ENCODE measurements around the gene NTNG1. TPM values are rescaled to one million over a fixed set of nuclear protein-coding genes. Genes with fewer than 3 reads are reported as not detected.
"Not testable (repeated sequence)": the region's sequence is repeated elsewhere in the genome, so short reads cannot be mapped to it uniquely, and the experiment has no call there.

The NTNG1 gene
- total RNA-seq = 10 to 100 TPM in 1 of 4 donors, 1 to 10 TPM in 3; 4.2 to 11.1 (median 5.6) TPM

DNA sequence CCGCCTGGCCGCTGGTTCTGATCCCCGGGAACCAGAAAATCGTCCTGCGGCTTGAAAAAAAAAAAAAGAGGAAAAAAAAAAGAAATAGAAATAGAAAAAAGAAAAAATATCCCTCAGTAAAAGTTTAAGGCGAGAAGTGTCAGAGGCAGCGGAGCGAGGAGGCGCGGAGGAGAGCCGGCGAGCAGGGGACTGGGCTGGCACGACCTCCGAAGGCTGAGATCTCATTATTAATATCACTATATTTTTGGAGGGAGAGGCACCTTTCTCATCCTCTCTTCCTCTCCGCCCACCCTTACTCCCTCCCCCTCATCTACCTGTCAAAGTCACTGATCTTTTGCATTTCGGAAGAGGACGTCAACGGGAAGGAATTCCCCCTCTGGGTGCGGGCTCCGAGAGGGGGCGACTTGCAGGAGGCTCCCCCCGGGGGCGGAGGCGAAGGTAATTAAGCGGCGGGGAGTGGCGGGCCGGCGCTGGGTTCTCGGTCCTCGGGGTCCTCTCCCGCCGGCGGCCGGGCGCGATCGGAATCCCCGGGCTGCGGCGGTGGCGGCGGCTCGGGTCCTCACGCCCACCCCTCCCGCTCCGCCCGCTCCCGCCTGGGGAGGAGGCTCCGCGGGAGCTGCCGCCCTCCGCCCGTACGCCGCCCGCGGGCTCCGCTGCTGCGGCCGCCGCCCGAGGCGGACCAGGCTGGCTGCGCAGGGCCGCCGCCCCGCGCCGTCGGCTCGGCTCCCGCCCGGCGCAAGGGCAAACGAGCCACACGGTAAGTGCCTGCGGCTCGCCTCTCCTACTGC, at the start of gene NTNG1:
Gene NTNG1, plus strand, starts transcription at position 337 of the 788 bp plus-strand sequence.
- H3K27ac ChIP-seq = no peak within 1 kb of the TSS
- no peak for TF ChIP-seq POLR2A (IDR thresholded peaks at IDR 0.05)
- H3K27me3 ChIP-seq = peaks cover 21% of the 10 kb centered on the region
- WGBS = under 1% methylated on average over 29 of the region's 79 CpGs
- no peaks in the 10 kb centered on the region for H3K36me3 ChIP-seq
- peak in 1 of 2 donors; percentile 57 for DNase-seq (ENCODE audit: low spot score in 2 of 2)
- H3K4me3 ChIP-seq = peak within 1 kb of the TSS; percentile 68
- H3K4me1 ChIP-seq = peaks cover 21% of the 10 kb centered on the region
- no peaks in the 10 kb centered on the region for H3K9me3 ChIP-seq

DNA sequence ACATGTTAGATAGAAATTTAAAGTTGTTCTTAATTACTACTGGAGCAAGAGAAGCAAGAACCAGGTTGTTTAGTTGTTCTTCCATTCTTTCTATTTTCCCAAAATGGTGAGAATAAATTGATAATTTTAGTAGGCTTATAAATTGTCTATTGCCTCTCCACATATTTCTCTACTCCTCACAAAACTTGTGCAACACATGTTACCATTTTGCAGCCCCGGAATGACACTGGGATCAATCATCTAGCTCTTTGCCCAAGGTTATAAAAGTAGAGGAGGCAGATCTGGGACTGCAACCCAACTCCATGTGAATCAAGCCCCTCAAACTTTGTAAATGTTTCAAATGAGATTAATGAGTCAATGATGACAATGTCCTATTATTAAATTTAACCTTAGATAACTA, 49.4 kb upstream of the NTNG1 start:
- Histone ChIP-seq H3K36me3 (no peaks in the 10 kb centered on the region), H3K27ac (no peak overlapping the region), H3K4me1 (no peaks in the 10 kb centered on the region), H3K27me3 (peaks cover 3% of the 10 kb centered on the region), H3K4me3 (no peak overlapping the region), H3K9me3 (no peaks in the 10 kb centered on the region)
- DNase-seq (ENCODE audit: low spot score in 2 of 2) = no peak
- WGBS = 69% methylated on average over 1 of the region's 1 CpG
- no peak for TF ChIP-seq POLR2A (IDR thresholded peaks at IDR 0.05)
- no peak for TF ChIP-seq EP300 (IDR thresholded peaks at IDR 0.05)
- TF ChIP-seq CTCF (IDR thresholded peaks at IDR 0.05) = no peak
- TF ChIP-seq POLR2AphosphoS5 (IDR thresholded peaks at IDR 0.05) = no peak

GRCh38 chr1:107093395-107093794, 47.4 kb upstream of the NTNG1 start:
- H3K9me3 ChIP-seq, H3K4me3 ChIP-seq: not testable (repeated sequence)
- WGBS = 93% methylated on average over 1 of the region's 1 CpG

DNA sequence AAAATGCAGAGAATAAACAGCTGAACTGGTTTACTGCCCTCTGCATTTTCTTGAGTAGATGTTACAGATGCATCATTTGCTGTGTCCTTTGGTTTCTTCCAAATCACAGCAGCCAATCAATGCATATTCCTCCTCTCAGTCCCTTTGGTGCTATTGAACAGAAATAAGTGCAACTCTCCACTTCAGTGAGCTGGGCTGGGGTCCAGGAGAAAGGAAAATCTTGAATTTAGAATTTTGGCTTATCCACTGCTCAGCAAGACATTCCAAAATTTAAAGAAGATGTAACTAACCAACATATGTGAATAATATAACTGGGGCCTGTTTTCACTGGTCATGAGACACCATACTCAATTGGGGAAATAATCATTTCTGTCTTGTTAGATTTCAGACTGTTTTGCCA, 45.2 kb upstream of the NTNG1 start:
- no peaks in the 10 kb centered on the region for H3K4me1 ChIP-seq
- DNase-seq (ENCODE audit: low spot score in 2 of 2) = no peak
- TF ChIP-seq POLR2A (IDR thresholded peaks at IDR 0.05) (no peak), CTCF (IDR thresholded peaks at IDR 0.05) (no peak), POLR2AphosphoS5 (IDR thresholded peaks at IDR 0.05) (no peak), EP300 (IDR thresholded peaks at IDR 0.05) (no peak)
- H3K27me3 ChIP-seq = no peaks in the 10 kb centered on the region
- no peaks in the 10 kb centered on the region for H3K36me3 ChIP-seq
- H3K27ac ChIP-seq = no peak overlapping the region
- H3K9me3 ChIP-seq = no peaks in the 10 kb centered on the region
- no peak overlapping the region for H3K4me3 ChIP-seq

More at GRCh38 chr1:107093395-107093794, 47.4 kb upstream of the NTNG1 start:
- H3K27me3 ChIP-seq; H3K36me3 ChIP-seq; H3K27ac ChIP-seq; DNase-seq (ENCODE audit: low spot score in 2 of 2); H3K4me1 ChIP-seq: not testable (repeated sequence)

DNA sequence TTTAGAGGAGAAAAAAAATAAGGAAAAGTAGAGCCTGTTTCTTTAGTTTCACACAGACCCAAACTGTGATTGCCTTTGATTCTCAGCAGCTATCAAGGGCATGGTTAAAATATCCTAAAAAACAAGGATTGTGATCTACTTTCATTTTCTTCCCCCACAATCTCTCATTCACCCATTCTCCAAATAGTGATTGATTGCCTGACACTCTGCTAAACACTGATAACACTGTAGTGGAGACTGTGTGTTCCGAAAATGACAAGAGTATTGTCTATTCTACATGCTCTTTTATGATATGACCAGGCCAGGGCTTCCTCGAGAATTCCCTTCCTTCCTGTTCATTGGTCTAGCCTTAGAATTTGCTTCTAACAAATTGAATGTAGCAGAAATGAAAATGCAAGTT, 44.1 kb upstream of the NTNG1 start:
- no peak for DNase-seq (ENCODE audit: low spot score in 2 of 2)
- 66% methylated on average over 2 of the region's 2 CpGs for WGBS
- Histone ChIP-seq H3K36me3 (no peaks in the 10 kb centered on the region), H3K4me1 (no peaks in the 10 kb centered on the region), H3K27ac (no peak overlapping the region), H3K9me3 (no peaks in the 10 kb centered on the region), H3K27me3 (no peaks in the 10 kb centered on the region), H3K4me3 (no peak overlapping the region)
- TF ChIP-seq POLR2A (IDR thresholded peaks at IDR 0.05) = no peak
- no peak for TF ChIP-seq POLR2AphosphoS5 (IDR thresholded peaks at IDR 0.05)
- TF ChIP-seq EP300 (IDR thresholded peaks at IDR 0.05) = no peak
- no peak for TF ChIP-seq CTCF (IDR thresholded peaks at IDR 0.05)

DNA sequence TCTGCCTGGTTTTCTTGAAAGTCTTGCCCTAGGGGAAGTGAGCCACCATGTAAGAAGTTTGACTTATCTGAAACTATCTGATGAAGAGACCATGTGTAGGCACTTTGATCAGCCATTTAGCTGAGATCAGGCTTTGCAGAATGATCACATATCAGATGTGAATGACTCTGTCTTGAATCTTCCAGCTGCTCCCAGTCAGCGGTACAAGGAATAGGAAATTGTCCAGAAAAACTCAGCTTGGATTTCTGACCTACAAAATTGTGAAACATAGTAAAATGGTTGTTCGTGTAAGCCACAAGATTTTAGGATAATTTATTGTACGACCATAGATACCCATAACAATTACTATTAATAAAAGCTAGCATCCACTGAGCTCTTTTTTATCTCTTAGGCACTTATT, 41.9 kb upstream of the NTNG1 start:
- no peak for DNase-seq (ENCODE audit: low spot score in 2 of 2)
- no peaks in the 10 kb centered on the region for H3K27me3 ChIP-seq

More for the DNA sequence above, 41.9 kb upstream of the NTNG1 start:
- no peaks in the 10 kb centered on the region for H3K36me3 ChIP-seq
- H3K9me3 ChIP-seq = no peaks in the 10 kb centered on the region
- H3K4me1 ChIP-seq = no peaks in the 10 kb centered on the region
- H3K27ac ChIP-seq = no peak overlapping the region
- WGBS = 89% methylated on average over 3 of the region's 3 CpGs
- TF ChIP-seq EP300 (IDR thresholded peaks at IDR 0.05) = no peak
- no peak for TF ChIP-seq POLR2AphosphoS5 (IDR thresholded peaks at IDR 0.05)
- TF ChIP-seq POLR2A (IDR thresholded peaks at IDR 0.05) = no peak
- no peak for TF ChIP-seq CTCF (IDR thresholded peaks at IDR 0.05)
- no peak overlapping the region for H3K4me3 ChIP-seq

Measured in suprapubic skin (tissue), 4 donors.